ACC112 (cell line): Measurements from ENCODE around the gene SMAD2.

ENCODE experiments used
- H2AFZ ChIP-seq: fragments of 200-600 bp; sonication (generic); one replicate; pipeline ENCODE4 v1.6.0; 2017; ENCODE audit warnings: antibody characterized with exemption, low read length; ENCODE audit not compliant: unreplicated experiment
- H3K27ac ChIP-seq: fragments of 200-600 bp; sonication (generic); 2 replicates; pipeline ENCODE4 v1.5.1; 2014; ENCODE audit warnings: low read depth, mild to moderate bottlenecking, antibody characterized with exemption, low read length, moderate library complexity
- H3K27me3 ChIP-seq: fragments of 200-600 bp; sonication (generic); 2 replicates; pipeline ENCODE4 v1.6.1; 2014; ENCODE audit warnings: mild to moderate bottlenecking, antibody characterized with exemption, low read length, moderate library complexity, mixed read lengths; ENCODE audit not compliant: insufficient read depth
- H3K36me3 ChIP-seq: fragments of 200-600 bp; sonication (generic); 2 replicates; pipeline ENCODE4 v1.6.1; 2016; ENCODE audit warnings: mild to moderate bottlenecking, antibody characterized with exemption, low read length, moderate library complexity, mixed read lengths; ENCODE audit not compliant: insufficient read depth
- H3K4me1 ChIP-seq: fragments of 200-600 bp; sonication (generic); one replicate; pipeline ENCODE4 v1.6.1; 2016; ENCODE audit warnings: low read length, mixed read lengths; ENCODE audit not compliant: insufficient read depth, unreplicated experiment, control insufficient read depth
- H3K4me3 ChIP-seq: fragments of 200-600 bp; sonication (generic); 2 replicates; pipeline ENCODE4 v1.5.1; 2014; ENCODE audit warnings: mild to moderate bottlenecking, low read depth, low read length
- H3K79me2 ChIP-seq: fragments of 200-600 bp; sonication (generic); one replicate; pipeline ENCODE4 v1.6.0; 2016; ENCODE audit warnings: low read length; ENCODE audit not compliant: control insufficient read depth, unreplicated experiment, insufficient read depth

The SMAD2 gene

DNA sequence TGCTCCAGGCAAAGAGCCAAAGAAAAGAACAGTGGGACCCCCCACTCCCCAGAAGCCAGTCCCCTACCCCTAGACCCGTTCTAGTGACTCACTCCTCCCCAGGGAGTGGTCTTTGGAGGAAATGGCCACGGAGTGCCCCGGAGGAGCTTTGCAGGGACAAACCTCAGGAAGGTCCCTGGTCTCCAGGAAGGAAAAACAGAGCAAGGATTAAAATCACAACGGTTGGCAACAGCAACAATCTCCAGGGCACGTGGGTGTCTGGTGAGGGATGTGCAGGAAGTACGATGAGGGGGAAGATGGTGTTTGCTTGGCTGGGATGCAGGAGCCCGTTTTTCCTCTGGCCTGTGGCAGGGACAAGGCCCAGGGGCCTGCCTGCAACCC is 135.0 kb downstream of the SMAD2 start:
- Histone ChIP-seq H3K79me2 (no peaks in the 10 kb centered on the region), H2AFZ (no peak overlapping the region), H3K36me3 (no peaks in the 10 kb centered on the region), H3K4me3 (no peak overlapping the region), H3K27ac (no peak overlapping the region), H3K4me1 (no peaks in the 10 kb centered on the region), H3K27me3 (peaks cover 54% of the 10 kb centered on the region)

DNA sequence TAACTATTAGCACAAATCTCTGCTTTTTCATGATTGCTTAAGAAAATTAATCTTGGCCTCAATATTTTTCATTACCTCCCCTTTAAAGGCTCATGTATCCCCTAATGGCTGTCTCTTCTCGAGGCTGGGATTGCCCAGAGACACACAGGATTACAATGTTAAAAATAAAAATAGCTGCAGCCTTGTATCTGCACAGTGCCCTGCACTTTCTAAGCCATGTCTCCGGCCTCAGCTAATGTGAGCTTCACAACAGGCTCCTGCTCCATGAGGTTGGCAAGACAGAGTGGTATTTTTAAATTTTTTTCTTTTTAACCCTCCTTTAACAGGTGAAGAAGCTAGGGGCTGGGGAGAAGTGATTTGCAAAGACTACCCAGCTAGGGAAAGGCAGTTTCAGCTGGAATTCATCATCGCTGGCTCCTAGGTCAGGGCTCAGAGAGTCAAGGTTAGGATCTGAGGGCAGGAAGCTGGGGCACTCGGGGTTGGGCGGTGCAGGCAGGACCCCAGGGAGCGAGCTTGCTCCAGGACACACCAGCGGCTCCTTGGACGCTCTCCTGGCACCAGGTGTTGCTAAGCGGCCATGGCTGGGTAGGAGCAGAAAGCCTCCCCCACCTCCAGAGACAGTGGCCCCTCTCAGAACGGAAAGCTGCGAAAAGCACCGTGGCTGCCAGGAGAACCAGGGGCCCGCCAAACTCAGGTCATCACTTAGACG is 135.6 kb downstream of the SMAD2 start:
- Histone ChIP-seq H3K36me3 (no peaks in the 10 kb centered on the region), H2AFZ (no peak overlapping the region), H3K4me3 (no peak overlapping the region), H3K4me1 (no peaks in the 10 kb centered on the region), H3K27me3 (peaks cover 59% of the 10 kb centered on the region), H3K79me2 (no peaks in the 10 kb centered on the region), H3K27ac (no peak overlapping the region)

DNA sequence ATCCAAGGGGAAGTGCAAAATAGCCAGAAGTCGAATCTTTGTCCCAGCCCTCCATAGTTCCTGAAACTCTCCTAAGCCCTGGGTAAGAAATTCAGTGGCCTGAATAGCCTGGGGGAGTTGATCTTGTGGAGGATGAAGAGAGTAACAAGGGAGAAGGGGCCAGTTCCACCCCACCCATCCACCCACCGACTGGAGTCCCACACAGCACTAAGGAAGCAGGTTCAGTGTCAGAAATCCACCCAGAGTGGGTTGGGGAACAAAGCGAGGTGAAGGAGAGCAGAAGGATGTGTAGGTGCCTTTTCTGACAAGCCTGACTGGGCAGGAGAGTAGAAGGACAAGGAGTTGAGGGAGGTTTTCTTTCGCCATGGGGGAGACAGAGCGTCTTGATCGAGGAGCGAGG is 136.8 kb downstream of the SMAD2 start:
- no peaks in the 10 kb centered on the region for H3K4me1 ChIP-seq
- H3K27me3 ChIP-seq: peaks cover 71% of the 10 kb centered on the region
- H2AFZ ChIP-seq: no peak overlapping the region
- no peaks in the 10 kb centered on the region for H3K79me2 ChIP-seq
- no peaks in the 10 kb centered on the region for H3K36me3 ChIP-seq
- H3K4me3 ChIP-seq: no peak overlapping the region
- H3K27ac ChIP-seq: no peak overlapping the region

DNA sequence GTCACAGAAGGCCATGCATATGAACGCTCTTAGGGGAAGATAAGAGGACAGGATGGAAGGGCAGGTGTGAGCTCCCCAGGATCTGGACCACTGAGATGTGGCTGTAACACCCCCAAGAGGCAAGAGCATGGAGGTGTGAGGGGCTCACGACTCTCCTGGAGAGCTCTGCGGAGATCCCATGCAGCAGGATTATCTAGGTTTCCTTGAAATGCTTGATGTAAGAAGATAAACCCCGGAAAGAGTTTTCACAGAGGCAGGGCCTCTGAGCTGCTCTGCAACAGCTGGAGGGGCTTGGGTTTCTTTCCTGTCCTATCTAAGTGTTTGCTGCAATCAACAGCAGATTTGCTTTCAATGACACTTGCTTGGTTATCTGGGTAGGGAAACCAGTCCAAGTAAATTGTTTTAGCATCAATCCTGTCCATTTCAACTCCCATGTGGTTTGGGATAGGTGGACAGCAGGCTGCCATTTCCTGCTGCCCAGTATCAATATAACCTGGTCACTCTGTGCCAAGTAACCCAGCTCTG is 138.9 kb downstream of the SMAD2 start:
- Histone ChIP-seq H3K36me3 (no peaks in the 10 kb centered on the region), H3K4me3 (no peak overlapping the region), H3K4me1 (no peaks in the 10 kb centered on the region), H3K27ac (no peak overlapping the region), H2AFZ (no peak overlapping the region), H3K27me3 (peaks cover 80% of the 10 kb centered on the region), H3K79me2 (no peaks in the 10 kb centered on the region)

DNA sequence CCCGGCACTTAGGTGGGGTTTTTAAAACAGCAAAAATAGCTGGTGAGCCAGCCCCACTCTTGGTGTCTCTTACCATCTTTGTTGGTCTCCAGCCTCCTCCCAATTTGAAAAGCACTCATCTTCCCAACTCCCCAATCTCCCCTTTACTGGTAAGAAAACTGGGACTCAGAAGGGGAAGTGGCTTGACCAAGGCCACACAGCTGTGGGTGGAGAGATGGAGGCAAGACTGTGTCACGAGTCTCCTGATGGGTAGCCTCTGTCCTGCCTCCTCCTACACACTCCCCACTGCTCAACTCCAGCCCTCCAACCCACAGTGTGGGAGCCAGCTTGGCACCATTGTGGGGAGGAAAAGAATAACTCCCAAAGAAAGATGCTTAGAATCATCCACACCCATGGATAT is 140.4 kb downstream of the SMAD2 start:
- Histone ChIP-seq H3K79me2 (no peaks in the 10 kb centered on the region), H3K4me3 (no peak overlapping the region), H3K27ac (no peak overlapping the region), H3K36me3 (no peaks in the 10 kb centered on the region), H2AFZ (no peak overlapping the region), H3K27me3 (peaks cover 75% of the 10 kb centered on the region), H3K4me1 (no peaks in the 10 kb centered on the region)

DNA sequence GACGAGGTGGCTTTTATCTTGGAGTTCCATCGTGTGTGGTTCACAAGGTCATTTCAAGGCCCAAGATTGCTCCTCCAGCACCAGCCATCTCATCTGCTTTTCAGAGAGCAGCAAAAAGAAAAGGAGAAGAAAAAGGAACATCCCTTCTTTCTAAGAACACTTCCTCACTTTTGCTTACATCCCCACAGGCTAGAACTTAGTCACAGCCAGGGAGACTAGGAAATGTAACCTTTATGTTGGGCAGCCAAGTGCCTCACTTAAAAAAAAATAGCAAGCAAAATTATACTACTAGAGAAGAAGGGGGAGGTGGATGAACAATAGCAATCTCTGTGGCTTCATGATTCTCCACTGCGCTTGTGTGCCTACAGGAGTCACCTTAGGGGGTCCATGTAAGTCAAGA is 141.8 kb downstream of the SMAD2 start:
- Histone ChIP-seq H3K79me2 (no peaks in the 10 kb centered on the region), H3K27ac (no peak overlapping the region), H3K27me3 (peaks cover 62% of the 10 kb centered on the region), H3K4me1 (no peaks in the 10 kb centered on the region), H3K4me3 (no peak overlapping the region), H2AFZ (no peak overlapping the region), H3K36me3 (no peaks in the 10 kb centered on the region)

DNA sequence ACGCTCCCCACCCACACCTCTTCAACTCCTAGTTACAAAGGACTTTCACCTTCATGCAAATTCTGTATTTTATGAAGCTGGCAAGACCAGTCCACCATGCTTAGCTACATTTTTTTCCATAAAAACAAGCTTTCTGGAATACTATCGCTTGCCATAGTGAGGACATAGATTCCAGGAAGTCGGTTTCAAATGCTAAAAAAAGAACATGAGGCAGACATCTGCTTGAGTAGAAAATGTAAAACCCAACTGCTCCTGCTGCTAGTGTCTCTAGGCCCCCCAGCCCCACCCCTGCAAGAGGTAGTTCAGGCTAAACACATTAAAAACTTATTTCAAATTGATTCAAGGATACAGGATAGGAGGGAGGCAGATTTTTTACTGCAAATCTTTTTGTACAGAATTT is 148.9 kb downstream of the SMAD2 start:
- H3K27me3 ChIP-seq: peaks cover 40% of the 10 kb centered on the region
- H3K27ac ChIP-seq: no peak overlapping the region
- H3K79me2 ChIP-seq: no peaks in the 10 kb centered on the region
- H3K36me3 ChIP-seq: no peaks in the 10 kb centered on the region
- no peak overlapping the region for H3K4me3 ChIP-seq
- no peaks in the 10 kb centered on the region for H3K4me1 ChIP-seq
- no peak overlapping the region for H2AFZ ChIP-seq

DNA sequence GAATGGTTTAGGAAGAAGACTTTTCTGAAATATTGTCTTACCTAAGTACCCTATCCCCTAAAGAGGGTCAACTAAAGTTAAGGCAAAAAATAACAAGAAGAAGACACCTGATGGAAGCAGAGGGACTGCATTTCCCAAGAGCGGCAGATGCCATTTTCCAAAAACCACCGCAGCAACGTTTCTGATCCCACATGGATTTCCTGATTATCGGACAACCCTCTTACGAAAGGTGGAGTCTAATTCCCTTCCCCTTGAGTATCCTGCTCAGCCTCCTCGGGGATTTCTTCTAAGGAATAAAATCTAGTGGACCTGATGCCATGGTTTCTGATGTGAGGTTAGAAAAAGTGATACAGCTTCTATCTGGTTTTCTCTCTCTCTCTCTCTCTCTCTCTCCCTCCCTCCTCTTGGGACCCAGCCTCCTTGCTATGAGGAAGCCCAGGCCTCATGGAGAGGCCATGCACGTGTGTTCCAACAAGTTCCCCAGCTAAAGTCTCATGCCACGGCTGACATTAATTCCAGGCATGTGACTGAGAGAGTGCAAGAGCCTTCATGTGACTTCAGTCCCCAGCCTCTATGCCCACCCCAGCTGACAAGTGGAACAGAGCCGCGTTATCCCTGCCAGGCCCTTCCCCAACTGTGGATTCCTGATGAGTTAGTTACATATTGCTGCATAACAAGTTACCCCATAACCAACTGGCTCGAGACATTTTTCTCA is 150.3 kb downstream of the SMAD2 start:
- no peak overlapping the region for H3K4me3 ChIP-seq
- no peaks in the 10 kb centered on the region for H3K4me1 ChIP-seq
- H3K27me3 ChIP-seq: peaks cover 49% of the 10 kb centered on the region
- H3K27ac ChIP-seq: no peak overlapping the region
- H3K79me2 ChIP-seq: no peaks in the 10 kb centered on the region
- H3K36me3 ChIP-seq: no peaks in the 10 kb centered on the region
- H2AFZ ChIP-seq: no peak overlapping the region

DNA sequence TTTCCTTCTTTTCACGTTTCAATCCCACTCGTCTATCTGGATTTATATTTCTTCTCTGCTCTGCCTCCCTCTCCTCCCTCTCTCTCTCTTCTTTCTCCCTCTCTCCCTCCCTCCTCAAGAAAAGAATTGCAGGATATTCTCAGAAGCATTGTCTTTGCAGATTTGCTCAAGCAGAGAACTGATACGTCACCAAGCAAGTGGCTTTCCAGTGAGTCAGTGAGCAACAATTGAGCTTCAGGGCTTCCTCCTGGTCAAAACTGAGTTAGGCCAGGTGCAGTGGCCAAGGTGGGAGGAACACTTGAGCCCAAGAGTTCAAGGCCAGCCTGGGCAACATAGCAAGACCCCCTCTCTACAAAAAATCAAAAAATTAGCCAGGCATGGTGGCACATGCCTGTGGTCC is 151.1 kb downstream of the SMAD2 start:
- Histone ChIP-seq H3K79me2 (no peaks in the 10 kb centered on the region), H3K4me1 (no peaks in the 10 kb centered on the region), H2AFZ (no peak overlapping the region), H3K27ac (no peak overlapping the region), H3K4me3 (no peak overlapping the region), H3K27me3 (peaks cover 56% of the 10 kb centered on the region), H3K36me3 (no peaks in the 10 kb centered on the region)

DNA sequence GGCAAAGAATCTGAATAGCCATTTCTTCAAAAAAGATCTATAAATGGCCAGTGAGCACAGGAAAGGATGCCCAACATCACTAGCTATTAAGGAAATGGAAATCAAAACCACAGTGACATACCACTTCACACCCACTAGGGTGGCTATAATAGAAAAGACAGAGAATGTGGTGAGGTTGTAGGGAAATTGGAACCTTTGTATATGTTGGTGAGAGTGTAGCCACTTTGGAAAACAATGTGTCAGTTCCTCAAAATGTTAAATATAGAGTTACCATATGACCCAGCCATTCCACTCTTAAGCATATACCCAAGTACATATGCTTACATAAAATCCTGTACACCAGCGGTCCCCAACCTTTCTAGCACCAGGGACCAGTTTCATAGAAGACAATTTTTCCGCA is 152.8 kb downstream of the SMAD2 start:
- H3K27ac ChIP-seq: no peak overlapping the region
- H2AFZ ChIP-seq: no peak overlapping the region
- H3K27me3 ChIP-seq: peaks cover 58% of the 10 kb centered on the region
- H3K4me3 ChIP-seq: no peak overlapping the region
- H3K4me1 ChIP-seq: no peaks in the 10 kb centered on the region
- H3K36me3 ChIP-seq: no peaks in the 10 kb centered on the region
- H3K79me2 ChIP-seq: no peaks in the 10 kb centered on the region

DNA sequence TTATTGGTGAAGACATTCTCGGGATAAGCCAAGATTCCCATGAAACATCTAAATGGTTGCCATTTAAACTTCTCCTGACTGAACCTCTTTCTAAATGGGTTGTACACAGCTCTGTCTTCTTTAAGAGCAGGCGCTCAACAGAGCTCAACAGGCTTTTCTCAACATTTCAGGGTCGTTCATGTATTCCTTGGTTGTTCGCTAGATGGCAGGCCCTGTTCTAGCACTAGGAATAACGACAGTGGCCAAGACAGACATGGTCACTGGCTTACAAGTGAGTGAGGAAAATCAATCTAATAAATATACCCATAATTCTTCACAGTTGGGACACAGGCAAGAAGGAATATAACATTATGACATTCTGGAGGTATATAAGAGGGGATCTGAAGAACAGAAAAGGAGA is 154.5 kb downstream of the SMAD2 start:
- Histone ChIP-seq H3K27ac (no peak overlapping the region), H3K27me3 (peaks cover 48% of the 10 kb centered on the region), H3K79me2 (no peaks in the 10 kb centered on the region), H3K4me1 (no peaks in the 10 kb centered on the region), H2AFZ (no peak overlapping the region), H3K36me3 (no peaks in the 10 kb centered on the region), H3K4me3 (no peak overlapping the region)
